GM23338 (cell line): ENCODE measurements around the gene MED7. TPM values are rescaled to one million over a fixed set of nuclear protein-coding genes. Genes with fewer than 3 reads are reported as not detected.

Experiments
- ATAC-seq: fragments of 200-7000 bp; cut with Tn5 transposase; 3 replicates; pipeline ENCODE4 v1.9.1; 2020
- DNase-seq: peaks from one replicate; pipeline ENCODE4 v3.0.0-alpha.2; 2015; ENCODE audit warnings: low spot score
- H2AFZ ChIP-seq: fragments of 200-600 bp; sonication (generic); 2 replicates; pipeline ENCODE4 v1.8.0; 2016; ENCODE audit warnings: antibody characterized with exemption, mild to moderate bottlenecking, moderate library complexity
- H3F3A ChIP-seq: fragments of 200-600 bp; sonication (generic); replicated peaks from 2 replicates; pipeline ENCODE4 v1.8.0; 2017; ENCODE audit warnings: antibody characterized with exemption, mixed run types, low read depth
- H3K27ac ChIP-seq: fragments of 200-600 bp; sonication (generic); 2 replicates; pipeline ENCODE4 v1.6.1; 2016; ENCODE audit warnings: low read depth
- H3K27me3 ChIP-seq: fragments of 200-600 bp; sonication (generic); 2 replicates; pipeline ENCODE4 v1.8.0; 2016; ENCODE audit warnings: mild to moderate bottlenecking, mixed run types, moderate library complexity; ENCODE audit not compliant: insufficient read depth
- H3K36me3 ChIP-seq: fragments of 200-600 bp; sonication (generic); 2 replicates; pipeline ENCODE4 v1.8.0; 2016; ENCODE audit warnings: mild to moderate bottlenecking; ENCODE audit not compliant: insufficient read depth
- H3K4me1 ChIP-seq: fragments of 200-600 bp; sonication (generic); 2 replicates; pipeline ENCODE4 v1.8.0; 2016; ENCODE audit warnings: mild to moderate bottlenecking, moderate library complexity; ENCODE audit not compliant: insufficient read depth
- H3K4me2 ChIP-seq: fragments of 200-600 bp; sonication (generic); 2 replicates; pipeline ENCODE4 v1.7.1; 2017; ENCODE audit warnings: mixed run types
- H3K4me3 ChIP-seq: fragments of 200-600 bp; sonication (generic); 2 replicates; pipeline ENCODE4 v1.6.1; 2016; ENCODE audit warnings: mixed run types
- H3K79me2 ChIP-seq: fragments of 200-600 bp; sonication (generic); replicated peaks from 2 replicates; pipeline ENCODE4 v1.8.0; 2017; ENCODE audit warnings: mild to moderate bottlenecking; ENCODE audit not compliant: insufficient read depth
- H3K9me2 ChIP-seq: fragments of 200-600 bp; sonication (generic); 2 replicates; pipeline ENCODE4 v1.8.0; 2017; ENCODE audit not compliant: insufficient read depth
- H4K20me1 ChIP-seq: fragments of 200-600 bp; sonication (generic); replicated peaks from 2 replicates; pipeline ENCODE4 v1.8.0; 2017; ENCODE audit warnings: mild to moderate bottlenecking; ENCODE audit not compliant: insufficient read depth
- H3K27ac Mint-ChIP-seq: 2 replicates; pipeline ENCODE4 v1.8.0; 2020; ENCODE audit warnings: inconsistent platforms, mild to moderate bottlenecking, moderate library complexity, mixed read lengths
- H3K27me3 Mint-ChIP-seq: 3 replicates; pipeline ENCODE4 v1.8.0; 2022; ENCODE audit warnings: low read depth, mild to moderate bottlenecking, moderate library complexity, mixed read lengths, inconsistent platforms; ENCODE audit not compliant: insufficient read depth, poor library complexity
- H3K36me3 Mint-ChIP-seq: 3 replicates; pipeline ENCODE4 v1.8.0; 2021; ENCODE audit warnings: low read depth, mild to moderate bottlenecking, inconsistent platforms, moderate library complexity, mixed read lengths
- H3K4me1 Mint-ChIP-seq: 3 replicates; pipeline ENCODE4 v1.8.0; 2020; ENCODE audit warnings: mild to moderate bottlenecking, inconsistent platforms, mixed read lengths
- H3K4me3 Mint-ChIP-seq: 3 replicates; pipeline ENCODE4 v1.8.0; 2021; ENCODE audit warnings: moderate library complexity, mild to moderate bottlenecking, inconsistent platforms, mixed read lengths
- H3K9me3 Mint-ChIP-seq: 3 replicates; pipeline ENCODE4 v1.8.0; 2020; ENCODE audit warnings: moderate library complexity, mild to moderate bottlenecking, inconsistent platforms, mixed read lengths
- CTCF ChIP-seq, 2 experiments: fragments of 200-600 bp in 1 of 2; sonication (generic) in 1 of 2; conservative IDR thresholded peaks; 2 replicates each; pipeline versions ENCODE4 v1.5.1 to v1.6.1; 2016 to 2017; ENCODE audit warnings: antibody characterized with exemption in 2 of 2, low read depth in 2 of 2, mild to moderate bottlenecking in 2 of 2, moderate library complexity in 1 of 2
- ETS1 ChIP-seq: IDR thresholded peaks from 2 replicates; pipeline ENCODE4 v1.6.1; 2016; ENCODE audit warnings: antibody characterized with exemption
- JUNB ChIP-seq: IDR thresholded peaks from one replicate; pipeline ENCODE4 v1.6.1; 2016; ENCODE audit warnings: antibody characterized with exemption; ENCODE audit not compliant: unreplicated experiment
- POLR2AphosphoS5 ChIP-seq: IDR thresholded peaks from 2 replicates; pipeline ENCODE4 v1.6.1; 2016; ENCODE audit warnings: antibody characterized with exemption, low read depth
- STAT1 ChIP-seq: IDR thresholded peaks from one replicate; pipeline ENCODE4 v1.6.1; 2016; ENCODE audit warnings: antibody characterized with exemption; ENCODE audit not compliant: unreplicated experiment
- ZNF114 ChIP-seq: fragments of 250-450 bp; sonication (Bioruptor Pico); IDR thresholded peaks from 2 replicates; pipeline ENCODE4 v1.5.0; 2020; ENCODE audit warnings: mild to moderate bottlenecking, moderate library complexity
- ZNF462 ChIP-seq: fragments of 250-450 bp; sonication (Bioruptor Pico); IDR thresholded peaks from 2 replicates; pipeline ENCODE4 v1.5.0; 2020; ENCODE audit warnings: mild to moderate bottlenecking, moderate library complexity
- polyA plus RNA-seq: library from polyadenylated mRNA; unstranded; fragments of >200 nt; fragmentation: Nextera tagmentation; extraction: Ambion mirVana; gene quantifications from 2 replicates; pipeline ENCODE4 v1.2.1, GENCODE V29; 2016
- total RNA-seq: library from RNA; depleted of rRNA; stranded (reverse); fragments of >200 nt; shearing (Covaris generic); gene quantifications from 2 replicates; pipeline ENCODE4 v1.2.3, GENCODE V29; 2014

The MED7 gene
- total and polyA plus RNA-seq, 2 experiments from 2014 or later = 9.7 to 34.4 TPM

GRCh38 chr5:157182143-157182757 is 39.6 kb upstream of the MED7 start (continued):
- TF ChIP-seq CTCF (conservative IDR thresholded peaks at IDR 0.05; ENCODE audit: low read depth in 2 of 2) (no peak), JUNB (no peak), POLR2AphosphoS5 (no peak), ZNF114 (CRISPR knock-in tag) (no peak)

GRCh38 chr5:157180374-157181264 is 38.0 kb upstream of the MED7 start, which contains the start of gene ITK:
TSS of gene ITK (plus strand) at chr5:157180840. CDS start at chr5:157180978, 138 bp downstream.
- no peak within 1 kb of the TSS for H3K27ac ChIP-seq
- Mint-ChIP-seq H3K4me1 (no peaks in the 10 kb centered on the region), H3K27me3 (no peaks in the 10 kb centered on the region), H3K4me3 (no peak within 1 kb of the TSS), H3K9me3 (no peaks in the 10 kb centered on the region; the same call in 2 of the 3 replicates), H3K36me3 (no peaks in the 10 kb centered on the region), H3K27ac (no peak within 1 kb of the TSS)
- no peak within 1 kb of the TSS for H2AFZ ChIP-seq
- DNase-seq = no peak
- H3K4me3 ChIP-seq = no peak within 1 kb of the TSS
- no peak within 1 kb of the TSS for H3K4me2 ChIP-seq
- ATAC-seq = no peak
- no peaks in the 10 kb centered on the region for H4K20me1 ChIP-seq
- no peaks in the 10 kb centered on the region for H3F3A ChIP-seq
- H3K4me1 ChIP-seq = no peaks in the 10 kb centered on the region
- H3K27me3 ChIP-seq = no peaks in the 10 kb centered on the region
- H3K79me2 ChIP-seq = no peaks in the 10 kb centered on the region
- no peaks in the 10 kb centered on the region for H3K36me3 ChIP-seq
- H3K9me2 ChIP-seq = 0 out of 2 replicates have a peak, but pooled peaks cover 5% of the 10 kb centered on the region
- TF ChIP-seq JUNB (no peak), CTCF (conservative IDR thresholded peaks at IDR 0.05; ENCODE audit: low read depth in 2 of 2) (no peak), ZNF462 (CRISPR knock-in tag) (no peak), ETS1 (no peak), STAT1 (no peak), ZNF114 (CRISPR knock-in tag) (no peak)
